NCI-H510A (cell line): ENCODE results near the gene SMAD1.

Source experiments
- DNase-seq: peaks from one replicate; lab custom pipeline; 2025; lab: John Stamatoyannopoulos, UW

The SMAD1 gene

GRCh38 chr4:145481164-145481941 lies at the start of gene SMAD1:
SMAD1 (plus strand) TSS chr4:145481853; CDS start chr4:145514614, 32,761 bp downstream.
- peak; percentile 43 for DNase-seq

DNA sequence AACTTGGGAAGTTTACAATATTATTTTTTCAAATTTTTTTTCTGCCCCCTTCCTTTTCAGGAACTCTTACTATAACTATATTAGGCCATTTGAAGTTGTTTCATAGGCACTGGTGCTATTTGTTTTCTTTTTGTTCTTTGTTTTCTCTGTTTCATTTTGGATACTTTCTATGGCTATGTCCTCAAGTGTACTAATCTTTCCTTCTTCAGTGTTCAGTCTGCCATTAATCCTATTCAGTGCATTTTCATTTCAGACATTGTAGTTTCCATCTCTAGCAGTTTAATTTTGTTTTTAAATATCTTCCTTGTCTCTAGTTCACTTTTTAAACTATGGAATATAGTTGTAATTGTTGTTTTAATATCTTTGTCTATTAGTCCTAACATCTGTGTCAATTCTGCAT lies 48.0 kb upstream of the SMAD1 start:
- DNase-seq, result no peak

DNA sequence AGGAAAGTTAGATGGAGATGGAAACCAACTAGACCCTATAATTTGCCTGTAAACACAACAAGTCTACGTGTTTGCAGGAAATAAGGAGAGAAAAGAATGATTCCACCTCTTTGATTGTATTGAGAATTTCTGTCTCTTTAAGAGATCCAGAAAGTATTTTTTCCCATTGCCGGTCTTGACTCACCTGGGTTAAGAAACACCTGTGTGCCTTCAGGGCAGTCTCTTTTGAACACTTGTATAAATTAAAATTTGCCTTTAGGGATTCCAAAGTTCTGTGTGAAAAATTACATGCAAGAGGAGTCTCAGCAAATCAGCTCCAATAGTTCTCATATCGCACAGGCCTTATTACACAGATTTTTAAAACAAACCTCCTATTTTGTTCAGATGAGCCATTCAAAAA lies 46.0 kb upstream of the SMAD1 start:
- no peak for DNase-seq

GRCh38 chr4:145436114-145436513 lies 45.5 kb upstream of the SMAD1 start:
- no peak for DNase-seq

GRCh38 chr4:145436796-145437195 lies 44.9 kb upstream of the SMAD1 start:
- no peak for DNase-seq

GRCh38 chr4:145437466-145437865 lies 44.2 kb upstream of the SMAD1 start:
- DNase-seq, result no peak

GRCh38 chr4:145438298-145438697 lies 43.4 kb upstream of the SMAD1 start:
- no peak for DNase-seq

DNA sequence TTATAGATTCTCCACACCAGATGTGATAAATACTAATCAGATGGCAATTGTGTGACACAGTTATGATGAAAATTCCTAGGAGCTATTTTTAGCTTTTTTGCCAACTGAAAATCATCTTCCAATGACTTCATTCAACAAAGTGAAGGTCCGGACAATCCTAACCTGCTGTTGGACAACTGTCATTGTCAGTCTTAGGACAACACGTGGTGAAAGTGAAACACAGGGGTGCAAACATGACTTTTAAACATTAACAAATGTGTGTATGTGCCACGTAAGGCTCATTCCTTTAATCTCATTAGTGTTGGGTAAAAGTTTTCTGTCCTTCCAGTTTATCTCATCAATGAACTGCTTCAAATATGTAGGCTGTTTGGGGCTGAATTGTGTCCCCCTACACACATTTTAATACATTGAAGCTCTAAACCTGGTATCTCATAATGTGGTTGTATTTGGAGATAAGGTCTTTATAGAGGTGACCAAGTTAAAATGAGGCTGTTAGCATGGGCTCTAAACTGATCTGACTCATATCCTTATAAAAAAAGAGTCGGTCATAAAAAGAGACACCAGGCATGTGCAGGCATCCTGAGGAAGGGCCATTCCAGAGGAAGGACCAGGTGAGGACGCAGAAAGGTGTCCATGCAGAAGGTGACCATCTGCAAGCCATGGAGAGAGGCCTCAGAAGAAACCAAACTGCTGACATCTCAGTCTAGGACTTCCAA lies 41.2 kb upstream of the SMAD1 start:
- no peak for DNase-seq

DNA sequence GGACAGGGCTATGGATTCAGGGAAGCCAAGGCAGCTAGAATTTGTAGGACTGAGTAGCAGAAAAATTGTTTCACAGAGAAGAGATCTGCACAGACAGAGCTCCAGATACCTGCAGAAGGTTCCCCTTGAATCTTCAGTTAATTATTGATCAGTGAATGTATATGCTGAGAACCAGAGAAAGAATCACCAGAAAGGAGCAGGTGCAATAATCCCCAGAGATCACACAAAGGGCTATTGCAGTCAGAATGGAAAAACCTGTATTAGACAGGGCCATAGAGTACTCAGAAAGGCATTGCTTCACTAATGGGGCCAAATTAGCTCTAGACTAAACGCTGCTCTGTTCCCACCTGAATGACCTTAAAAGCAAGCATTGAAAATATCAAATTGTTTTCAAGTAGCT lies 35.5 kb upstream of the SMAD1 start:
- no peak for DNase-seq

- DNase-seq, result no peak
These were observed 29.8 kb upstream of the SMAD1 start for GRCh38 chr4:145451895-145452294.

GRCh38 chr4:145452447-145453162 lies 29.0 kb upstream of the SMAD1 start:
- DNase-seq, result no peak

DNA sequence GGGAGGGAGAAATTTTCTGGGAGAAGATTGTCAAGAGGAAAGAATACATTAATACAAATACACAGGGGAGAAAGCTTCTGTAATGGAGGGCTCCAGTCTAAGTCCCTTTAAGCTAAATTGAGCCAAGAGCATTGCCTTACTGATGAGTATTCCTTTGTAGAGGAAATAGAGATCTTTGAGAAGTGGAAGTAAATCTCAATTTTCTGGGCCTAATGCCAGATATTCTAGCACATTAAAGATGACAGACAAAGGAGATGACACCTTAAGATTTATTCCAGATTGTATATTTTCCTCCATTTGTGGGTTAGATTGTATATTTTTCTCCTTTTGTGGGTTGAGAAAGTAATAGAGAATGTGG lies 28.5 kb upstream of the SMAD1 start:
- no peak for DNase-seq

- DNase-seq, result no peak
These were observed 8.4 kb upstream of the SMAD1 start for GRCh38 chr4:145473203-145473602.

GRCh38 chr4:145480257-145480656 lies 1.4 kb upstream of the SMAD1 start:
- DNase-seq, result no peak

DNA sequence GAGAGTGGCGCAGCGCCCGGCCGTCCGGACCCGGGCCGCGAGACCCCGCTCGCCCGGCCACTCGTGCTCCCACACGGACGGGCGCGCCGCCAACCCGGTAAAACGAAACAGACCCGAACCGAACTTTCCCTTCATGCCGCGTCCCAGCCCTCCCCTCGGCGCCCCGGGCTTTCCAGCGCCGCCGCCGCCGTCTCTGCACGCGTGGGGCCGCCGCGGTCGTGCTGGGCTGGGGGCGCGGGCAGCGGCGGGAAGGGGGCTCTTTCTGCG lies 222 bp downstream of the SMAD1 start:
- no peak for DNase-seq

GRCh38 chr4:145482209-145483037 lies 770 bp downstream of the SMAD1 start:
- DNase-seq, result peak; percentile 30

DNA sequence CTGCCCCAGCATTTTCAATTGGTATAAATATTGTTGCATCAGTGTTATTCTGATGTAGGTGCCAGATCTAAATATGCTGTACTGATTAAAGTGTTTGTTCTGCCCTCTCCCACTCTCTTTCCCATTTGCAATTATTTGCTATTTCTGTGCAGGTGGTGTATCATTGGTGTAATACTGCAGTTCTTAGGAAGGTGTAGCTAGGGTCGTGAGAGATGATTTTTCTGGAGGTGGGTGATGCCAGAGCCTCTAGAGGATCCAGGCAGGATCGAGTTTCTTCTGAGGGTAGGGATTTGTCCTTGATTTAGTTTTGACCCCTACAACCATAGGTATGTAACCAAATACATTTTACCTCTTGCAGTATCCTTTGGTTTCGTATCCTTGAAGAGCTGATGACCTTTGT lies 1.9 kb downstream of the SMAD1 start:
- DNase-seq, result no peak

GRCh38 chr4:145484225-145484846 lies 2.7 kb downstream of the SMAD1 start:
- no peak for DNase-seq

DNA sequence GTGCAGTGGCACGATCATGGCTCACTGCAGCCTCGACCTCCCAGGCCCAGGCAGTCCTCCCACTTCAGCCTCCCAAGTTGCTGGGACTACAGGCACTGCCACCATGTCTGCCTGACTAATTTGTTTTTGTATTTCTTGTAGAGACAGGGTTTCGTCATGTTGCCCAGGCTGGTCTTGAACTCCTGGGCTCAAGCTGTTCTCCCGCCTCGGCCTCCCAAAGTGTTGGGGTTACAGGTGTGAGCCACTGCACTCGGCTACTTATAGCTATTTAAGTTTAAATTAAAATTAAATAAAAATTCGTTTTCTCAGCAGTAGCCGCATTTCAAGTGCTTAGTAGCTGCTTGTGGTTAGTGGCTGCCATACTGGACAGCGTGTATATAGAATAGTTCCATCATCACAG lies 3.5 kb downstream of the SMAD1 start:
- DNase-seq, result no peak

GRCh38 chr4:145486603-145487002 lies 5.0 kb downstream of the SMAD1 start:
- no peak for DNase-seq

DNA sequence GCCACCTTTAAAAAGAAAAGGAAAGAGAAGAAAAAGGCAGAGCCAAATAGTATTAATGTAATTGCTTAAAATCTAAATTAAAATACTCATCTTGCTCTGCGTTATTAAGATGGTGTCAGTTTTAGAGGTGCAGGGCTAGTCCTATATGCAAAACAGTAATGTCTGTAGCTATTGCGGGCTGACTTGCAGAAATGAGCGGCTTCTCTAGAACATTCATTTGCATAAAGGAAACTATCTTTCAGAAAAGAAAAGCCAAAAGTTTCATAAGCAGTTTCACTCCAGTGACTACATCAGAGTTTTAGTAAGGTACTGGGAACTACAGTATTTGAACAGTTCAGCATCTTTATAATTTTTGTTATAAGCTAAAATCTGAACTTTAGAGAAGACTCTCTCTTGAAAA lies 6.0 kb downstream of the SMAD1 start:
- DNase-seq, result no peak

- DNase-seq, result no peak
These were observed 6.7 kb downstream of the SMAD1 start for GRCh38 chr4:145488310-145488709.
